PC-3 (cell line): ENCODE results near the gene HYDIN.

Experiments
- EZH2 ChIP-seq: fragments of 300-600 bp; sonication (generic); IDR thresholded peaks from one replicate; pipeline ENCODE4 v1.6.1; 2017; ENCODE audit warnings: antibody characterized with exemption, mild to moderate bottlenecking, low read length; ENCODE audit not compliant: unreplicated experiment
- EZH2phosphoT487 ChIP-seq: fragments of 300-600 bp; sonication (generic); IDR thresholded peaks from 2 replicates; pipeline ENCODE4 v1.6.1; 2018; ENCODE audit warnings: mild to moderate bottlenecking, antibody characterized with exemption, low read length, borderline replicate concordance
- TF ChIP-seq, protein P1 (sequence below): fragments of 300-600 bp; sonication (generic); conservative IDR thresholded peaks from 2 replicates; pipeline ENCODE4 v1.5.1; 2017; ENCODE audit warnings: antibody characterized with exemption, low read depth, mild to moderate bottlenecking, low read length

DNA sequence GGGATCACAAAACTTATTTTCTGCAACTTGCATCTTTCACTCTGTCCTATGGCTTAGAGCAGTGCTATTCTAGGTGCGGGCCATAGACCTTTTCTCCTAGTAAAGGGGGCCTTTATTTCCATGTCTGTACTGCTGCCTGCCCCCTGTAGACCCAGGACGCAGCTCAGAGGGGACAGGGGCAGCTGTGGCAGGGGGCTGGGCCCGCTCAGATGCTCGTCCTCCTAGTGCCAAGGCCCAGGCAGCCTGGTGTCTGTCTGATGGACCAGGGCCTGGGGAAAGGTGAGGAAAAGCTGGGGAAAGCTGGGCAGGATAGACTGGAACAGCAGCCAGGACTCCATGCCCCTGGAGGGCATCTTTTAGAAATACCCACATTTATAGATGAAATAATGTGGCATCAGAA, 455.1 kb downstream of the HYDIN start:
- TF ChIP-seq, protein P1, sequence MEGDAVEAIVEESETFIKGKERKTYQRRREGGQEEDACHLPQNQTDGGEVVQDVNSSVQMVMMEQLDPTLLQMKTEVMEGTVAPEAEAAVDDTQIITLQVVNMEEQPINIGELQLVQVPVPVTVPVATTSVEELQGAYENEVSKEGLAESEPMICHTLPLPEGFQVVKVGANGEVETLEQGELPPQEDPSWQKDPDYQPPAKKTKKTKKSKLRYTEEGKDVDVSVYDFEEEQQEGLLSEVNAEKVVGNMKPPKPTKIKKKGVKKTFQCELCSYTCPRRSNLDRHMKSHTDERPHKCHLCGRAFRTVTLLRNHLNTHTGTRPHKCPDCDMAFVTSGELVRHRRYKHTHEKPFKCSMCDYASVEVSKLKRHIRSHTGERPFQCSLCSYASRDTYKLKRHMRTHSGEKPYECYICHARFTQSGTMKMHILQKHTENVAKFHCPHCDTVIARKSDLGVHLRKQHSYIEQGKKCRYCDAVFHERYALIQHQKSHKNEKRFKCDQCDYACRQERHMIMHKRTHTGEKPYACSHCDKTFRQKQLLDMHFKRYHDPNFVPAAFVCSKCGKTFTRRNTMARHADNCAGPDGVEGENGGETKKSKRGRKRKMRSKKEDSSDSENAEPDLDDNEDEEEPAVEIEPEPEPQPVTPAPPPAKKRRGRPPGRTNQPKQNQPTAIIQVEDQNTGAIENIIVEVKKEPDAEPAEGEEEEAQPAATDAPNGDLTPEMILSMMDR, result no peak
- TF ChIP-seq EZH2 (no peak), EZH2phosphoT487 (no peak)
